ENCODE data around the gene ETF1. TPM values are rescaled to one million over a fixed set of nuclear protein-coding genes. Genes with fewer than 3 reads are reported as not detected.

The ETF1 gene
- total RNA-seq, 1 experiment from 2014 or later: 208 TPM

DNA sequence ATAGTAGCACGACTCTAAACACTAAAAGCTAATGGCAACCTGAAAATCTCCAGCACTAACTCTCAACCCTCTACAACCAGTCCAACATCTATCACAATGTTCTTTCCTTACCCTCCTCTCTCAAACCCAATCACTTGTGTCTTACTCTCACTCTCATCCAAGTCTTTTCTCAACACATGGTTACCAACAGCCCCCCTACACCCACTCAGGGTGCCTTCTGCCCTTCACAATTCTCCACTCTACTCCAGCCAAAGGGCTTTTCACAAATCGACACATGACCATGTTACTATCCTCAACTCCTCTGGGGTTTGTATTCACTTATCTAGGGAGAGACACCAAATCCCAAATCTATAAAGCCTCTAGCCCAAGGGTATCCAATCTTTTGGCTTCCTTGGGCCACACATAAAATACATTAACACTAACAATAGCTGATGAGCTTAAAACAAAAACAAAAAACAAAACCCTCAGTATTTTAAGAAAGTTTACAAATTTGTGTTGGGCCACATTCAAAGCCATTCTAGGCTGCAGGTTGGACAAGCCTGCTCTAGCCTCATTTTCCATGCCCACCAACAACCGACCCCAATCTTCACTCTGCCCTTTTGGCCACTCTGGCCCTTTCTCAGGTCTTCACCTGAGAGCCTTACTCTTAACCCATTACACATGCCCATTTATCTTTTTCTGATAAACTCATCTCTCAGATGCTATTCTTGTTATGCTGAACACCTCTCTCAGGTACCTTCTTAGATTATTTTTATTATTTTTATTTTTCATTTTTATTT lies 20.5 kb upstream of the ETF1 start:
- DNase-seq (ENCODE audit: low read depth): no peak

DNA sequence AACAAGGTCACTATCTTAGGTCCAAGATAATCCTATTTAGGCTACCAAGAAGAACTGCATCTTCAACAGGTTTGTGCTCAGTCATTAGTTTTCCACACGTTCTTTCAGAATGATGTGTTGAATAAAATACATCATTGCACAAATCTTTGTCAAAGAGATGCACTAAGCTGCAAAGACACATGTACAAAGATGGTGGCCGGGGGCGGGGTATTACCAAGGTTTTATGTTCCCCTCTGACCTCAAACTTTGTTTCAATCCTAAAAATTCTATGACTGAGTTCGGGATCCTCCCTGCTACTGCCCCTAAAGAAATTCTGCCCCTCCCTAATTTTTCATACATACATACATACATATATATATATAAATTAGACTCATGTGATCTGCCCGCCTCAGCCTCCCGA lies 17.9 kb upstream of the ETF1 start:
- DNase-seq (ENCODE audit: low read depth): no peak

DNA sequence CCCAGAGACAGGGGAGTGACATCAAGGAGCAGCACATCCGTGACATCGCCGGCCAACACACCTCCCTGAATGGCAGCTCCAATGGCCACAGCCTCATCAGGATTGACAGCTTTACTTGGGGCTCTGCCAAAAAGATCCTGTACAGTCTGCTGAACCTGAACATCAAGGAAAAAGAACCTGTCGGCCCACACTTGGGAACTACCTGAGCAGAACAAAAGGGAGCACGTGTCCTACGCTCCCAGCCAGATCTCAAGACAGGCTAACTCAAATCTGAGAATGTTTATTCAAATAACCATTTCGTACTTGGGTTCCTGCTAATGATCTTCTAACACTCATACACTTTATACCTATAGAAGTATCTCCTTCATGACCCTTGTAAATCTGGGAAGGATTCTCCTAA lies 16.9 kb upstream of the ETF1 start:
- DNase-seq (ENCODE audit: low read depth): no peak

DNA sequence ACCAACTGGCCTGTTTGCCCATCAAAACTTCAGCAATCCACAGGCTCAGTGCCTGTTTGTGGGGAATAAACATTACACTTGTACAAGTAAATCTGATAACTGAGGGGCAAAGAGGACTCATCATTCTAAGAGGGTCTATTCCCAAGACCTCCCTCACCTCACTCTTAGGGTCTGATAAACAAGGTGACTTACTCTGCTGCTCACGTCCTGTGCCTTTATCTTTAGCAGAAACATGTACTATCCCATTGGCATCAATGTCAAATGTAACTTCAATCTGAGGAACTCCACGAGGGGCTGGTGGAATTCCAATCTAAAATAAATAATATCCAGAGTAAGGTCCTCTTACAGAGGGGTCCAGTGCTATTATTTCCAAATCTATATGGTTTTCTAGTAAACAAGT lies 14.6 kb upstream of the ETF1 start:
- DNase-seq (ENCODE audit: low read depth): no peak

DNA sequence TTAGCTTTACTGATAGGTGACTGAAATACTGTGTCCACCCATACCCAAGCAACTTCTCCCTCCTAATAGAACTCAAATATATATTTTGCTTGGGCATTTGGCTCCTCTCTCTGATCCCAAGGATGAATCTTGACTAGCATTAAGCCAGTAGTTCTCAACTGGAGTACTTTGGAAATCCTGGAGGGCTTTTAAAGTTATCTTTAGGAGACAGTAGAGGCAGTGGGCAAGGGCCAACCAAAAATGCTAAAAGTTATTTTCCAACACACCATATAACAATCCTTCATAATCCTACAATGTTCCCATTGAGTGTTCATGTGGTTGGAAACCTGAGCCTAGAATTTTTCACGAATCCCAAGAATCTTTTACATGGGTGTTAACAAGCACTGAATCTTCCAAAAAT lies 11.1 kb upstream of the ETF1 start:
- no peak for DNase-seq (ENCODE audit: low read depth)

DNA sequence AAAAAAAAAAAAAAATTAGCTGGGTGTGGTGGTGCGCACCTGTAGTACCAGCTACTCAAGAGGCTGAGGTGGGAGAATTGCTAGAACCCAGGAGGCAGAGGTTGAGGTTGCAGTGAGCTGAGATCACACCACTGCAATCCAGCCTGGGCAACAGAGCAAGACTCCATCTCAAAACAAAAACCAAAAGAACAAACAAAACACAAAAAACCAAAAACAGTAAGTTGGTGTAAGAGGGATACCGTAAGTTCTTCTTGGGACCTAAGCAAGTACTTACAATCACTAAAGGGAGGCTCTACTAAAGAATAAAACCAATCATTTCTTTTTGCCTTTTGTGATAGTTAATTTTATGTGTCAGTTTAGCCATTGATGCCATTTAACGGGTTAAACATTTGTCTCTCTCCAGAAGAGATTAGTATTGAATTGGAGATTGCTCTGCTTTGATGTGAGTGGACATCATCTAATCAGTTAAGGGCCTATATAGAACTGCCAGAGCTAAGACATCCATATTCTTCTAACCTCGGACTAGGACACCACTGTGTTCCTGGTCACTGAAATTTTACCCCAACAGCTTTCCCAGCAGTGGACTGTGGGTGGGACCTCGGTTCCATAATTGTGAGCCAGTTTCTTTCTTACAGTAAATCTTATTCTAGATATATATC lies 10.5 kb upstream of the ETF1 start:
- DNase-seq (ENCODE audit: low read depth): no peak

DNA sequence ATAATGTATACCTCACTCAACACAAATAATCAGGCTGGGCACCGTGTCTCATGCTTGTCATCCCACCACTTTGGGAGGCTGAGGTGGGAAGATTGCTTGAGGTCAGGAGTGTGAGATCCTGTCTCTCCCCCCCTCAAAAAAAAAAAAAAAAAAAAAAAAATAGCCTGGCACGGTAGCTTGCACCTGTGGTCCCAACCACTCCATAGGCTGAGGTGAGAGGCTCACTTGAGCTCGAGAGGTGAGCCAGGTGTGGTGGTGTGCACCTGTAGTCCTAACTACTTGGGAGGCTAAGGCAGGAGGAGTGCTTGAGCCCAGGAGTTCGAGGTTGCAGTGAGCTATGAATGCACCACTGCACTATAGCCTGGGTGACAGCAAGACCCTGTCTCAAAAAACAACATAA lies 9.6 kb upstream of the ETF1 start:
- no peak for DNase-seq (ENCODE audit: low read depth)

DNA sequence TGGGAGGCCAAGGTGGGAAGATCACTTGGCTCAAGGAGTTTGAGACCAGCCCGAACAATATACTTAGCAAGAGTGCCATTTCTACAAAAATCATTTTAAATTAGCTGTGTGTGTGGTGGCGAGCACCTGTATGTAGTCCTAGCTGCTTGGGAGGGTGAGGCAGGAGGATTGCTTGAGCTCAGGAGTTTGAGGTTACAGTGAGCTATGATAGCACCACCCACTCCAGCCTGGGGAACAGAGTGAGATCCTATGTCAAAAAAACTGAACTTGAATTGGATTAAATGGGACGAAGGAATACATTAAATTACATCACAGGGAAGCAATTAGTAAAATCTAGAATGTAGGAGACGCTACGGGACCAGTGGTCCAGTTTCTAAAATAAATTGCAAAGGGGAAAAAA lies 6.4 kb upstream of the ETF1 start:
- no peak for DNase-seq (ENCODE audit: low read depth)

DNA sequence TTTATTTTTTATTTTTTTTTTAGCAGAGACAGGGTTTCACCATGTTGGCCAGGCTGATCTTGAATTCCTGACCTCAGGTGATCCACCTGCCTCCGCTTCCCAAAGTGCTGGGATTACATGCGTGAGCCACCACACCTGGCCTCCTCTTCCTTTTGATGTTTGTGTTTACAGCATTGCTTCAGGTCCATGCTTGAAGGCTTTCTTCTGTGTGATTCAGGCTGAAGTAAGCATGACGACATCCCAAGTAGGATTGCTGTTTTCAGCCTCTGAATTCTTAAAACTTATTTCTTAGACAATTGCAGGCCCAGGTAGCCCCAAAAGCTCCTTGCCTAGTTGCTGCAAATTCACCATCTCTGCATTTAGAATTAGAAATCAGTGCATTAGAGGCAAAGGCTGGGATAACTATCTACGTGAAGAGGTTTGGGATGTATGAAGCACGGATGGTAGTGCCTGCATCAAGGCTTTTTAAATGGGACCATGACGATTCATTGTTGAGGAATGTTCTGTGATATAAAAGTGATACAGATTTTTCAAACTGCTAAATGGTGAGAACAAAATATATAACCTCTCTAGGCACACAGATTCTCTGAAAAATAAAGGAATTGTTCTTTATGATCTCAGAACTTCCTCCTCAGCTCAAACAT lies 3.0 kb upstream of the ETF1 start:
- no peak for DNase-seq (ENCODE audit: low read depth)

DNA sequence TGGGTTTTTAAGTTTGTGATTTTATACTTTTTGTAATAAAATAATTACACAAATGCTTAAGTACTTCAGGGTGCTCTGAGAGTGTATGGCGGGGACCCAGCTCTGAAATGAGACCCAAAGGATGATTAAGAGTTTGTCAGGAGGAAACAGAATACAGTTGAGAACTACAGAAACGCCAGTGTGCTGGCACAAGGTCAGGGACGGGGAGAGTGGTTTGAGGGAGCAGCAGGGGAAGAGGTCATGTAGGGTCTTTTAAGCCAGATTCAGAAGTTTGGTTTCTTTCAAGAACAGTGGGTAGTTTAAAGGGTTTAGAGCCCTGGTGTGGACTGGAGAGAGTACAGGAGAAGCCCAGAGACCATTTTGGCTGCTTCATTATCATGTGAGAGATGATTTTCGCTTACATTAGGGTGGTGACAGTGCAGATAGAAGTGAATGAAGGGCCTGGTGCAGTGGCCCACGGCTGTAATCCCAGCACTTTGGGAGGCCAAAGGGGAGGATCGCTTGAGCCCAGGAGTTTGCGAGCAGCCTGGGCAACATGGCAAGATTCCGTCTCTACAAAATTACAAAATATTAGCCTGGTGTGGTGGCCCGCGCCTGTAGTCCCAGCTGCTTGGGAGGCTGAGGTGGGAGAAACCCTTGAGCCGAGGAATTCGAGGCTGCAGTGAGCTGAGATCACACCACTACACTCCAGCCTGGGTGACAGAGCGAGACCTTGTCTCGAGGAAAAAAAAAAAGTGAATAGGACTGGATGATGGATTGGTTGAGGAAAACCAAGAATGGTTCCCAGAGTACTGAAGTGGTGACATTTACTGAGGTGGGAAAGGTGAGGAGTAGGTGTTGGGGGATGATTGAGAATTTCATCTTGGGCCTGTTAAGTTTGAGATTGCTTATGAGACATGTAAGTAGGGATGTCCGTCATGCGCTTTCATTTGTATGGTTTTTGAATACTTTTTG lies 1.4 kb upstream of the ETF1 start:
- DNase-seq (ENCODE audit: low read depth): peak; percentile 45

DNA sequence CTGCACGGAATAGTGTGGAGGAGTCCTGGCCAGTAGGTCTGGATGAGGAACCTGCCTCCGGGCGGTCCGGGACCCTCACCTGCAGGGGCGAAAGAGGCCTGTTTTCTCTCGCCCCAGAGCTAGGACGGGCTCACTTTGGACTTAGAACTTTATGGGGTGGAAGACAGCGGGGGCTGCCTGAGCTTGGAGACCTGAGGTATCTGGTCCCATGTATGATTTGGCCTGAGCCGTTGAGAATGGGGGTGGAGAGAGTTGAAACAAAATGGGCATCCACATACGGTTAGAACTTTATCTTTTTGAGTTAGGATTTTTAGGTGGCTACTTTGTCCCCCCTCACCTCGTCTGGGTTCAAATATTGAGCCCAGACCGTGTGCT lies 681 bp upstream of the ETF1 start:
- DNase-seq (ENCODE audit: low read depth): no peak

DNA sequence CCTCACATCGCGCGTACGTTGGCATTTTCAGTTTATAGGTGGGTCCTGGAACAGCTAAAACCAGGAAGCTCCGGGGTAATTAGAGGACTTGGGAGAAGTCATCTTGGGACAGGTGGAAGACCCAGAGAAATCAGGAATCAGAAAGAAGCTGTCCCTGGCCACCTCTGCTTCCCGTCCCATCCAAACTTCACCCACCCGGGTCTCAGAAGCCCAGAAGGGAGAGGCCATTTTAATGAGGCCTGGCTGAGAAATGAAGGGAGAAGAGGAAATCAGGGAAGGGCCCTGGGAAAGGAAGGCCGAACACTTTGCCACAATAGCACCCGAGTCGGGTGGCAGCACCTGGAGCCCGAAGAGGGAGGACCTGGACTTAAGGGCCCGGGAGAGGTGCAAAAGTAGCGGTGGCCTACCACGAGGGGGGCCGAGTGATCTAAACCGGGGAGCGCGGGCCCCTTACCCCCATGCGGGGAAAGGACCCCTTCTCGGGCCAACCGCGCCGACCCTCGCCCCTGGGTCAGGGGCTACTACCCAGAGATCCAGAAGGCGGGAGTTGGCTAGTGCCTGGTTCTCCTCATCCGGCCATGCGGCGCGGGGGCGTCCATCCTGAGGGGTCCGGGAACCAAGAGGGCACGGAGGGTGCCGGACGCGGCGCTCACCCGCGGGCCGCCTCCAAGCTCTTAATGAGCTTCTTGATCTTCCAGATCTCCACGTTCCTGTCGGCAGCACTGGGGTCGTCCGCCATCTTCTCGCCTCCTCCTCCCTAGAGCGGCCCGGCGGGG lies 668 bp downstream of the ETF1 start:
- no peak for DNase-seq (ENCODE audit: low read depth)

DNA sequence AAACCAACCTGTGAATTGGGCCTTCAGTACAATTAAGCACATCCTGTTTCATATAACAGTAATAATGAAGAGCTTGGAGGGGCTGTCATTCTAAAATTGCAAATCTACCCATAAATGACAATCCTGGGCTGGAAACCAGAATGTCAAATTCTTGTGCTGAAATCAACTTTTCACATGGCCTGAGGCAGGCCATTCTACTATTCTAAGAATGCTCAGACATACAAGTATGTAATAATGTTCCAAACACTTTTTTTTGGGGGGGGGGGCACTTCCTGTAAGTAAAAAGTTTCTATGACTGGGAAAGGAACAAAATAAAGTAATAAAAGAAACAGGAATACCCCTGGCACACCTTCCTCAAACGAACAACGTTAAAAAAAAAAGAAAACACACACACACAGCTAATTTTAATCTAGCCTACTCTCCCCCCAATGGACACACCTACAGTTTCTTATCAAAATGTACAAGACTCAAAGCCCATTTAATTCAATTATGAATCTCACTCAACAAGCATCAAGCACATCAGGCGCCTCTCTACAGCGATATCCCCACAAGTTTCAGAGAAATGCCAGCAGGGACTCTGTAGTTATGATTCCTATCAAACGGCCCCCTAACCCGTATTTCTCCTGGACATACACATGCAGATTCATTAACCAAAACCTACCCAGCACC lies 1.4 kb downstream of the ETF1 start:
- DNase-seq (ENCODE audit: low read depth): no peak

DNA sequence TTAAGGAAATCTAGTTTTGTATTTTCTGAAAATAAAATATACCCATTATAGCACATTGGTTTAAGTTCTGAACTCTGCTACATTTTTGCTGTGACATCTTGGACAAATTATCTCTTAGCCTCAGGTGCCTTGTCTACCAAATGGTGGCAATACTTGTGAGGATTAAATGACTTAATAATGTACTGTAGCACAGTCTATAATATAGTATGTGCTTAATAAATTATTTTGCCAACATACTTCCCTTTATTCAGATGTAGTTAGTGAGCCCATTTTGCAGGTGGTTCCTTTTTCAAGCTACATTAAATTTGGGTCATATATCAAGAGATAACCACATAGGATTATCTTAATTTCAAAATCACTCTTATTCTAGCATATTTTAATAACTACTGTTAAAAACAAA lies 3.2 kb downstream of the ETF1 start:
- DNase-seq (ENCODE audit: low read depth): no peak

DNA sequence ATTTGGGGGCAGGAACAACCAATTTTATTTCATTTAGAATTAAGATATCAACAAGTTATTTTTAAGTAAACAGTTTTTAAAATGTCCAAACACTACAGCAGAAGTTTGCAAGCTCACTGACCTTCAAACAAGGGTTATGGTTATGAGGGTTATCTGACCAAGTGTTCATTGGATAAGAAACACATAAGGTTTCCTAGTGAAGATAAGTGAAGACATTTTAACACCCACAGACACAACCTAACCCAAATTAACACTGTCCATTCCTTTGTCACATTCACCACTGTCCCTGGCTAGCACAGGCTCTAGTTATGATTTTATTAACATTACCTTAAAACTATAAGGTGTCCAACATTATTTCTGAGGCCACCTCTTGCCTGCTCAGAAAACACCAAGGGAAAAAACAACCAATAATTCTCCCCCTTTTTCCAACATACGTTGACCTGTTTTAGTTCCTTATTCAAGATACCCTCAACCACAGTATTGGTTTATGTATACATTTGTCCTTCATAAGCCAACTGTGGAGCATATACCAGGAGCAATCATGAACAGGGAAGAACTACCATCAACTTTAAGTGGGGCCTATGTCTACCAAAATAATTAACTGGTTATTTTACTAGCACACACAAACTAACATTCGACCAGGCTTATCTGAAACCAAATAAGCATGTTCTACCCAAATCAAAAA lies 4.0 kb downstream of the ETF1 start:
- DNase-seq (ENCODE audit: low read depth): no peak

DNA sequence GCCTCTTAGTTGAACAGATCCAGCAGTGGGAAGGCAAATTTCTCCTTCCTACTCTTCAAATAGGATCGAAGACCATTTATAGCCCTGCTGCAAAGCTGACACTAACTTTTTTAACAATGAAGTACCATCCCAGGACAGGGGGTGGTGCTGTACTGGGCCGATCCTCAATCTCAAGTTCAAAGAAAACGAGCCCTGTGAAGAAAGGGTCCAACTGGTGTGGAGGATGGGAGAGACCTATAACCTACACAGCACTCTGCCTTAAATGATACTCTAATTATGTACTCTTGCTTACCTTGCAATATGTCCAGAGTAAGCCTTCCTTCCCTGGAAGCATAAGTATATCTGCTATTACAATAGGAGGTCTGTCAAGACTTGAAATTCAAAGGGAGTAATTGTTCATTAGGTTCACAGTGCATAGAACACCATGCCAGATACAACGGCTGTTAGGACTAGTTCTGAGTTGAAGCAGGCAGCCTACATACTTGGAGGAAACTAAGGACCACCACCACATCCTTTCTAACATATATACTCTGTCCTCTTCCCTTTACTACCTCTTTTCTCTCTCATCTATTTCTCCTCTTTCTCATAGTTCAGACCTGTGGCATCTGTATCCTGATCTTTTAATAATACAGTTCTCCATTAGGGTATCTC lies 6.2 kb downstream of the ETF1 start:
- DNase-seq (ENCODE audit: low read depth): no peak

DNA sequence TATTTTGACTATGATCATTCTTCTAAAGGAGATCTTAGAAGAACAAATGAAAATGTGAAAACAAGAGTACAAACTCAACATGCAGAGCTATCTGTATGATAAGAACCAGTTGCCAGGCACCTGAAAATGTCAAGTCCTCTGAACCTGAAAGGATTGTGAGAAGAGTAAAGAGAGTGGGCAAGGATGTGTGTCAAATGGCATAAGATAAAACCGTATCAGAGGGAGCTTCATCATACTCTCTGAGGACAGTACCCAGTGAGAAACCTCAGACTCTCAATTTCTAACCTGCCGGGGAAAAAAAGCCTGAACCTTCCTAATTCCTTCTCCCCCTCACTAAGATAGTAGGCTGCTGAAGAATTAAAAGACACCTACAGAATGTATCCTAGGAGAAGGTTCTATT lies 6.8 kb downstream of the ETF1 start:
- no peak for DNase-seq (ENCODE audit: low read depth)

DNA sequence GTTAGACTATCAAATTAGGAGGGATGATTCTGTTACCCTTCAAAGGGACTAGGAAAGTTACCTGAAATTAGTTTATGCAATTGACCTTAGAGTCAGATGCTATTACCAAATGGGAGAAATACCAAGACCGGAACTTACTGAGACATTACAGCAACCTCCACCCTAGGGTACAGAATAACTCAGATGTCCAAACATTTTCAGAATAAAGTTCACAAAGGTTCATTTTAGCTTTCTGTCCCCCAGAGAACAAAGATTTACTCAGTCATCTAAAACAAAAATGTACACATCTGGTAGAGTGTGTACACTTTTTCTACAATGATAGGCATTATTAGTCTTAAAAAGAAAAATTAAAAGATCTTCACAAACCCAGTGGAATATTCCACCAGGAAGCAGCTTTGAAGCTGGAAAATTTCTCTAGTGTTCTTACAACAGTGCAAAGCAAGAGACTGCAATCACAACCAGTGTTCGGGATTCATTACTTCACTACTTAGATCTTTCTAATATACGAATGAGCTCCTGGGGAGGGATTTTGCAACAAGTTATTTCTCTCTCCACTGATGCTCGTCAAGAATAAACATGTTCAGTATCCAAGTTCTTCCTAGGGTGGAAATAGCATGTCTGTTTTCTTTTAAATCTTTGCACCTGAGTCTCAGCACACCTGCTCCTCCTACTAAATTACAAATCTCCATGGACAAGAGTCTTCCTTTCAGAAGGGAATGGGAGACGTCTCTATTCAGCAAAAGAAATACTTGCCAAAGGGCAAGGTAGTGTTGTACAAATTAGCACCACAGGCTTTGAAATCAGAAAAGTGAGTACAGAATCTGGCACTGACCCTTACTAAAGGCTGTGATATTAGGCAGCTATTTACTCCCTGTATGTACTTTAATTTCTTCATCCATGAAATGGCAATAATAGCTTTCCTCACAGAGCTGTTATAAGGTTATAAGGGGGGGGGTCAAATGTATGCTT lies 8.8 kb downstream of the ETF1 start:
- DNase-seq (ENCODE audit: low read depth): no peak

Data from Daoy (cell line).